Stimulated activated CD8-positive, alpha-beta memory T cell treated with anti-CD3 and anti-CD28 coated beads, Interleukin-7, amount 100 ng/mL, for 4 hours (primary cell): ENCODE data around the gene USP25.

Source experiments
- DNase-seq, 2 donors: peaks; one replicate each; pipeline ENCODE4 v3.0.0-alpha.2; 2020; ENCODE audit warnings: low read depth in 2 of 2

Gene USP25

DNA sequence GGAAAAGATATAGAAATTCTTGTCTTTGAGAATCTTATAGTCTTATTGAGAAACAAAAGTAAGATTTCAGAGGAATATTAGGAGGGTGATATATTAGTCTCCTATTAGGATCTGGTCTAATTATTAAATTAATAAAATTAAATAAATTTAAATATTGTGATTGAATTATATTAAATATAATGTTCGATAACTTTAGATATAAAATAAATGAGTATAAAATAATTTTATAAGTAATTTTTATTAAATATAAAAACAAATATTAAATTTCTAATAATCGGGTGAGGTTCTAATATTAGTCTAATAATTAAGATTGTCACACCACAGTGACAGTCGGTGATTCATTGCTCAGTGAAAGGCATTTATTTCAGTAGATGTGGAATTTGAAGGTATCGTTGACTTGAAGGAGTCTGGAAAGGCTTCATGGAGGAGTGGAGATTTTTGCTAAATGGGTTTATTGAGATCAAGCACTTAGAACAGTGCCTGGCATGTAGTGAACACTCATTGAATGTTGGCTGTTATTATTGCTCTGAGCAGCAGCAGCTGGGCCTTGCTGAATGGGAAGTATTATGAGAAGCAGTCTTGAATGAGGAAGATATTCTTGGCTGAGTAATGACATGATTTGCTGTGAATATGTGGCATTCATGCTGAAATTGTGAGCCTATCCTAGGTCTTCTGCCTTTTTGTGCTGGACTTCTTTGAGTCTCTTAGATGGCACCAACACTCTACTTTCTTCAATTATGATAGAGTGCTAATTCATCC lies 74.6 kb downstream of the USP25 start:
- DNase-seq, result no peak

DNA sequence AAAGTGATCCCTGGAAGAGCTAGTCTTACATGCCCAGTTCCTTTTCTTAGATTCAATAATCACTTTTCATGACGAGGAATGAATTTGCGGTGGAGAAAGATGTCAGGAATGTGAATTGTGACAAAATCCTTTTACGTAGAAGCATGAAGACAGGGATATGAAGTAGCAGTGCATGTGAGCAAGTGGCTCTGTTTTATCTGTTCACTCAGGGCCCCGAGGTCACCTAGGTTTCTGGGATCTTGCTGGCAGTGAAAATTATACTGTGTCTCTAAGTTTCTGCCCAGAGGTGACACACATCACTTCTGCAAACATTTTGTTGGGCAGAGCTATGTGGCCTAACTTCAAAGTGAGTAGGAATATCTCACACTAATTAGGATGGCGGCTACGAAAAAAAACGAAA lies 79.3 kb downstream of the USP25 start:
- no peak for DNase-seq

DNA sequence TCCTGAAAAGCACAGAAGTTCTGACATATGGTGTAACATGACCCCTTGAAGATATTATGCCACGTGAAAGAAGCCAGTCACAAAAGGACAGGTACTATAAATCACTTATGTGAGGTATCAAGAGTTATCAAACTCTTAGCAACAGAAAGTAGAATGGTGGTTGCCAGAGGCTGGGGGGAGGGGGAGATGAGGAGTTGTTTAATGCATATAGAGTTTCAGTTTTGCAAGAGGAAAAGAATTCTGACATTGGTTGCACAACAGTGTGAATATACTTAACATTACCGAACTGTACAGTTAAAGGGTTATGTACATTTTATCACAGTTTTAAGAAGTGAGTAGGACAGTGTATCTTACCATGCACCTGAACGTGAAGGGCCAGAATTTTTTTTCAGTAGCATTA lies 80.0 kb downstream of the USP25 start:
- no peak for DNase-seq

DNA sequence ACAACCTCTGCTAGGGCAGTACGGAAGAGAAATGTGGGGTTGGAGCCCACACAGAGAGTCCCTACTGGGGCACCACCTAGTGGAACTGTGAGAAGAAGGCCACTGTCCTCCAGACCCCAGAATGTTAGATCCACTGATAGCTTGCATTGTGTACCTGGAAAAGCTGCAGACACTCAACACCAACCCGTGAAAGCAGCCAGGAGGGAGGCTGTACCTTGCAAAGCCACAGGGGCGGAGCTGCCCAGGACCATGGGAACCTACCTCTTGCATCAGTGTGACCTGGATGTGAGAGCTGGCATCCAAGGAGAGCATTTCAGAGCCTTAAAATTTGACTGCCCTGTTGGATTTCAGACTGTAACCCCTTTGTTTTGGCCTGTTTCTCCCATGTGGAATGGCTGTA lies 85.5 kb downstream of the USP25 start:
- no peak for DNase-seq

- no peak for DNase-seq
These were observed 90.5 kb downstream of the USP25 start for GRCh38 chr21:15820327-15820726.

DNA sequence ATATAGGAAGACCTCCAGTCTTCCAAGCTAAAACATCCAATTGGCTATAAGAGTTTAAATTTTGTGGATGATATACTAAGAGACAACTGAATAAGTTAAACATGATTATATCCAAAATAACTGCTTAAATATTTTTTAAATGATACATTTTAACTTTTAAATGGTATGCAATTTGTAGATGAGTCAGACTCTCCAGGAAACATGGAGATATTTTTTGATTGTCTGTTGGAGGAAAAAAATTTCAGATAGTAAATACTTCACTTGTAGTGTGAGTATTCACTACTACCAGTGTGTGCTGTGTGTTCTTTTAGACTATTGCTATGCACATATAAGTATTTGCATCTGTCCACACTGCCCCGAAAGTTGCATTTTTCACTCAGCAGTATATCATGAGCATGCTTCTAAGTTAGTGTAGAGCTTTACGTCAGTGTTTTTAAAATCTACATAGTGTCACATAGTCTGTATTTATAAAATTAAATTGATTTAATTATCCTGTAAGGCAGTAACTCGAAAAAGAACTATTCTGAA lies 91.1 kb downstream of the USP25 start:
- DNase-seq, result no peak

GRCh38 chr21:15823486-15824150 lies 93.8 kb downstream of the USP25 start:
- DNase-seq, result no peak

GRCh38 chr21:15825700-15826099 lies 95.9 kb downstream of the USP25 start:
- DNase-seq, result no peak

DNA sequence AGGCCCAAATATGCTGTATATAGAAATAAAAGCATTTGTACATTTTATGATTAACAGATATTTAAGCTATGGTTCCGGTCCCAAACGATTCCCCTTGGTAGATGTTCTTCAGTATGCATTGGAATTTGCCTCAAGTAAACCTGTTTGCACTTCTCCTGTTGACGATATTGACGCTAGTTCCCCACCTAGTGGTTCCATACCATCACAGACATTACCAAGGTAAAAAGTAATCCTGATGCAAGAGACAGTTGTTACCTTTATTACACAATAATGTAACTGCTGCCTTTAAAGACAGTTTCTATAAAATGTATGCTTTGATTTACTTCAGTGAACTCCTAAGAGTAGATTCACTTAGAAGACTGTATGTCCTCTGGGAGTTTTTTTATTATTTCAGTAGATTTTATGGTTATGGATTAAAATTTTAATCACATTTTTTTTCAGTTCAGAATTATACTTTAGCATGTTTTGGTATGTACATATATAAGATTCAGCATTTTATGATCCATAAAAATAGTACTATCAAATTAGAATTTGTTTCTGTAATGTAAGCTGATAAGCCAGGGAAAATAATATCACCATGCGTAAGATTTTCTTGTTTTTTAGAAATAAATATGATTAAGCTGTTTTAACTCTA lies 96.5 kb downstream of the USP25 start:
- DNase-seq, result no peak

DNA sequence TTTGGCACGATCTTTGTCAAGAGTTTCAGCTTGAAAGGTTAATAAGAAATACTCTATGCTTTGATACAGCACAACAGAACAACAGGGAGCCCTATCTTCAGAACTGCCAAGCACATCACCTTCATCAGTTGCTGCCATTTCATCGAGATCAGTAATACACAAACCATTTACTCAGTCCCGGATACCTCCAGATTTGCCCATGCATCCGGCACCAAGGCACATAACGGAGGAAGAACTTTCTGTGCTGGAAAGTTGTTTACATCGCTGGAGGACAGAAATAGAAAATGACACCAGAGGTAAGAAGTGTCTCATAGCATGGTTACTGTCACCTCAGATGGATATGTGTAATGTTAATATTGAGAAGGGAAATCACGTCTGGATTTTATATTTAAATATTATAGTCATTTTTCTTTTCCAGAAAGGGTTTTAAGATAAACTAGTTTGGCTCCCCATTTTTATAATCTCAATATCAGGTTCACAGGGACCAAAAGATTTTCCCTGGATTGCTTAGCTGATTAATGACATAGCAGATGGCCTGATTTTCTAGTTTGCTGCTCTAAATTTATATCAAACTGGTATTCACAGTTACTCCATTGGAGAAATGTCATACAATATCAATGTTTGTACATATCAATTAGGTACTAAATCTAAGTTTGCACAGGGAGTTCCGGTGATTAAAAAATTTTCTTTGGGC lies 97.3 kb downstream of the USP25 start:
- DNase-seq, result no peak

DNA sequence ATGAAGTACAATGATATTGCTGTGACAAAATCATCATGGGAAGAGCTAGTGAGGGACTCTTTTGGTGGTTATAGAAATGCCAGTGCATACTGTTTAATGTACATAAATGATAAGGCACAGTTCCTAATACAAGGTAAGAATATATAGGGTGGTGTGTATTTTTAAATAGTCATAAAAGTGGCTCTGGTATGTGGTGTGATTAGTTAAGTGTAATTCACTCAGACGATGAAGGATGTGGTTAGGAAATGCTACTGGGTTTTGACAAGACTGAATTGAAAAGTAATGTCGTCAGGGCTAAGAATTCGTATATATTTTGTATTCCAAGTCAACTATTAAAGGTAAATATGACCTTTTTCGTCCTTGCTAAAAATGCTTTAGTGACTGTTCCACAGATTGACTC lies 101.7 kb downstream of the USP25 start:
- no peak for DNase-seq

DNA sequence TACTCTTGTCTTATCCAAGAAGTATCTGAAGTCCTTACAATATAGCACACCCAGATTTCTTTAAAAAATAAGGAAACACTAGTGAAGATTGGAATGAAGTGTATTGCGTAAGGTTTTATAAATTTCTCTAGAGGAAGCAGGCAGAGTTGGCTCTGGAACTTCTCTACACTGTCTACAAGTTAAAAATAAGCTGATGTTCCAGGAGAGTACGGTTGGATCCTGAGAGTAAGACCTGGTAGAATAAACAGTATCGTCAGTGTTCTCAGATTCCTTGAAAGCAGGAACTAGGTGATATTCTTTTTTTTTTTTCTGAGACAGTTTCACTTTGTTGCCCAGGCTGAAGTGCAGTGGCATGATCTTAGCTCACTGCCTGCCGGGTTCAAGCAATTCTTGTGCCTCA lies 107.9 kb downstream of the USP25 start:
- no peak for DNase-seq

DNA sequence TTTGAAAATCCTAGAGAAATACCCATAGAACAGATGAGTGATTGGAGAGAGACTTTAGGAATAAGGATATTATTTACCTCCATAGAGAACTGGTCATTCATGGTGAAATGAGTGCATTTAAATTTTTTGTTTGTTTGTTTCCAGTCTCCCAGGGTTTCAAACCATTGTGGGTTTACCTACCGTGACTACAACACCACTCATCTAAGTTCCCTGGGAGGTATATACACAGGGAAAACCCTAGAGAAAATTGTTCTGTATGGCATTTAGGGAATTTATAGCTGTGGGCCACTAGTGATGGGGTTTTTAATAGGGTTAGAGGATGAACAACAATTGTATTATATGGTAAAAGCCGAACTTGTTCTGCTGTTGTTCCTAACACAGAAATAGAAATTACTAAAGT lies 109.2 kb downstream of the USP25 start:
- no peak for DNase-seq

- DNase-seq, result no peak
These were observed 109.8 kb downstream of the USP25 start for GRCh38 chr21:15839601-15840000.

GRCh38 chr21:15840406-15840805 lies 110.6 kb downstream of the USP25 start:
- no peak for DNase-seq

GRCh38 chr21:15841856-15842564 lies 112.2 kb downstream of the USP25 start:
- no peak for DNase-seq

DNA sequence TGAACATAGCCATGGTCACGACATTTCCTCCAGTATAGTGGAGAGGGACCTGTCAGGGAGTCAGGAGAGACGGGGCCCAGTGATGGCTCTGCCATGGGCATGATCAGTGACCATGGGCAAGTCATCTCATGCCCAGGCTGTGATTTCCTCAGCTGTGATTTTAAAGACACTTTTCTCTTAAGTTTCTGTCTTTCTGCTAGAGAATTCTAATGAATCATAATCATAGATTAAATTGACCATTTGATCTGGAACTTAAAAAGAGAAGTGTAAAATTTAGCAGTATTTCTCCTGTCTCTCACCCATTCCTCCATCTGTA lies 112.7 kb downstream of the USP25 start:
- DNase-seq, result no peak

GRCh38 chr21:15843766-15844165 lies 114.0 kb downstream of the USP25 start:
- no peak for DNase-seq

DNA sequence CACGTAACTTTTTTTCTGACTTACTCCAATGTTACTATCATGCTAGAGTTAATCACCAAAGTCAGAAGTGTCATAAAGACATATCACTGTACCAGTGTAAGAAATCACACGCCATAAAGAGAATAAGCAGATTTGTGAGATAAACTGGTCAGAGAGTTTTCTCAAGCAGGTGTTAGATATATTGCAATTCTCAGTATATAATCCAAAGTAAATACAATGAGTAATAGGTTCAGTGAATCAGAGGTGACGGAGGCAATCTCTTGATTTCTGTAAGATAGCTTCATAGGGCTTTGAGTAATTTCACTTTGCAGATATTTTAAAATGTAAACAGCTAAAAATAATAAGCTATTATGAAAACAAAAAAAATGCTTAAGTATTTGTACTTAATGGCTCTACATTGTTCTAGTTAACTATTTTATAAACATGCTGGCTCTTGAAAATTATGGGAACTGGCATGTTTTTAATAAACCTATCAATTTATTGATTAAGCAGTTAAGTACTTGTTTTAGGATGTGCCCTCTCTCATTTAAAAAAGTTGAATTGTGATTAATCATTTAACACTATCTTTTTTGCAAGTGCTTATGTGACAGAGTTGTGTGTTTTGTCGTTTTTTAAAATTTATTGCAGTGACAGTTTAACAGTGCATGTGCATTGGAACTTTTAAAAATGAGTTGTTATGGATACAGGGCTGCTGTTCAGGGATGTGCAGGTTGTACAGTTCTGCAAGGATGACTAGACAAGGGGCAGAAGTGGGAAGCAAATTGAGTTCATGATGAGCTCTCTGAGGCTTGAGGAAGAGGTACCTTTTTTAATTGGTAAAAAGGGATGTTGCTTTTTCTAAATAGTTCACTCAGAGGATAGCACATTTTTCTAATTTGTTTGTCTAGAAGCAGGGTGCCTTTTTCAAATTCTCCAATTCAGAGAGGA lies 119.1 kb downstream of the USP25 start:
- DNase-seq, result no peak

DNA sequence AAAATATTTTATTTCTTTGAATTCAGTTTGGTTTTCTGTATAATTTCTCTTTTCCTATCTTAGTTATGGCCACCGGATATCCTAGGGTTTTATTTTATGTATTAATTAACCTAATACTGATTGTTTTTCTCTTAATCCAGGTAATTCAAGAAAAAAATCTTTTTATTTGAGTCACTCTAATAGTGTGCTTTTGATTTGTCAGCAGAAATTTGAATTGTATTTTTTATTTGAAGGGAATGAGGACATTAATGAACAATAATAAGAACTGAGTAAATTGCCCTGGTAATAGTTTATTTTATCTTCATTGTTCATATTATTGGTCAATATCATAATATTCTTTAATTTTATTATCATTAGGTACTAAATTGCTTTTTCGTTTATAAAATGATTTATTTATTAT lies 120.1 kb downstream of the USP25 start:
- DNase-seq, result no peak

- DNase-seq, result no peak
These were observed 120.9 kb downstream of the USP25 start for GRCh38 chr21:15850645-15851044.
